ENCODE measurements around the gene ZCCHC7.
"Not testable (repeated sequence)": the region's sequence is repeated elsewhere in the genome, so short reads cannot be mapped to it uniquely, and the experiment has no call there.

ZCCHC7 gene

GRCh38 chr9:37117956-37118355, 2.4 kb upstream of the ZCCHC7 start:
- no peak for DNase-seq
- H3K27me3 ChIP-seq (ENCODE audit: insufficient read depth, low read depth, severe bottlenecking) = no peaks in the 10 kb centered on the region
- TF ChIP-seq CTCF (IDR thresholded peaks at IDR 0.05; ENCODE audit: low read depth, low read length) = no peak
- no peak overlapping the region for H3K4me3 ChIP-seq (ENCODE audit: low read depth, low read length)
- peaks cover 5% of the 10 kb centered on the region for H3K9me3 ChIP-seq (ENCODE audit: severe bottlenecking)
- no peaks in the 10 kb centered on the region; the same call in 1 of the 2 replicates for H3K36me3 ChIP-seq
- no peak overlapping the region for H3K27ac ChIP-seq

DNA sequence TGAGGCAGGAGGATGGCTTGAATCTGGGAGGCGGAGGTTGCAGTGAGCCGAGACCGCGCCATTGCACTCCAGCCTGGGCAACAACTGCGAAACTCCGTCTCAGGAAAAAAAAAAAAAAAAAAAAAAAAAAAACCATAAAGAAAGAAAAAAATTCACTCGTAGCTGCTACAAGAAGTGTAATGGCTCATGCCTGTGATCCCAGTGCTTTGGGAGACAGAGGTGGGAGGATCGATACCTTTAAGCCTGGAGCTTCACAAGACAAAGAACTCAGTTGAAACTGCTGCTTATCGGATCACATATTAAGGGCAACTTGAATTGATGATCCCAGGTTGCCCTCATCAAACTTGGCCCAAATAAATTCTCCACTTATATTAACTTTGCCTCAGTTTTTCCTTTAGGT, 1.0 kb upstream of the ZCCHC7 start:
- no peak for DNase-seq
- Histone ChIP-seq H3K27ac (no peak overlapping the region), H3K27me3 (ENCODE audit: insufficient read depth, low read depth, severe bottlenecking) (no peaks in the 10 kb centered on the region), H3K9me3 (ENCODE audit: severe bottlenecking) (peaks cover 5% of the 10 kb centered on the region), H3K4me3 (ENCODE audit: low read depth, low read length) (no peak overlapping the region), H3K36me3 (no peaks in the 10 kb centered on the region; the same call in 1 of the 2 replicates)
- no peak for TF ChIP-seq CTCF (IDR thresholded peaks at IDR 0.05; ENCODE audit: low read depth, low read length)

DNA sequence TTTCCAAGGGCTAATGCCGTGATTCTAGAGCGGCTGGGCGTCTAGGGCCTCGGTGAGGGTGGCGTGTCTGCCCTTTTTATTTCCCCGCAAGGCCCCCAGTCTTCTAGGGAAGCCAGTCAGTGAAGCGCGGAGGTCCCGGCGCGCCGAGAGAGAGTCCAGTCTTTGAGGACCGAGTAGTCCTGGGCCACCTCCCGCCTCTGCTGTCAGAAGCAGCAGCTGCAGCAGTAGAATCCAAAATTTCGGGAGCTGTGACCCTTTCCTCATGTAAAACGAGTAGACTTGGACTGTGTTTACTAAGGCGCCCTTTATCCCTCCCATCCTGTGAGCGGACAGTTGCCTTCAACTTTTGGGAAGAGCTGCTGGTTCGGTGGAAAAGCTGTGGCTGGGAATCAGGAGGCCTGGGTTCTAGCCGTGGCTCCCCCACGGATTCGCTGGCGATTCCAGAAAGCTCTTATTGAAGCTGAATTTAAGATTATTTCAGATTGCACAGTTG, 515 bp downstream of the ZCCHC7 start:
- H3K36me3 ChIP-seq; DNase-seq; H3K27me3 ChIP-seq (ENCODE audit: insufficient read depth, low read depth, severe bottlenecking); H3K9me3 ChIP-seq (ENCODE audit: severe bottlenecking): not testable (repeated sequence)
- Histone ChIP-seq H3K27ac (peak overlapping the region; percentile 94), H3K4me3 (ENCODE audit: low read depth, low read length) (peak overlapping the region; percentile 66)

GRCh38 chr9:37121881-37122280, 1.5 kb downstream of the ZCCHC7 start:
- Histone ChIP-seq H3K9me3 (ENCODE audit: severe bottlenecking) (peaks cover 5% of the 10 kb centered on the region), H3K27ac (no peak overlapping the region)
- no peak for TF ChIP-seq CTCF (IDR thresholded peaks at IDR 0.05; ENCODE audit: low read depth, low read length)

DNA sequence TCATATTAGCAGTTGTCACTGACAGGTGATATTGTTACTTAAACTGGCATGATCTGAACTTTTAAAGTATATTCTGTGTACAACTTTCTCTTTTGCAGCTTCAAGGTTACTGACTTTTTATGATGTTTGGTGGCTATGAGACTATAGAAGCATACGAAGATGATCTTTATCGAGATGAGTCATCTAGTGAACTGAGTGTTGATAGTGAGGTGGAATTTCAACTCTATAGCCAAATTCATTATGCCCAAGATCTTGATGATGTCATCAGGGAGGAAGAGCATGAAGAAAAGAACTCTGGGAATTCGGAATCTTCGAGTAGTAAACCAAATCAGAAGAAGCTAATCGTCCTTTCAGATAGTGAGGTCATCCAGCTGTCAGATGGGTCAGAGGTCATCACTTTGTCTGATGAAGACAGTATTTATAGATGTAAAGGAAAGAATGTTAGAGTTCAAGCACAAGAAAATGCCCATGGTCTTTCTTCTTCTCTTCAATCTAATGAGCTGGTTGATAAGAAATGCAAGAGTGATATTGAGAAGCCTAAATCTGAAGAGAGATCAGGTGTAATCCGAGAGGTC, 5.9 kb downstream of the ZCCHC7 start:
- Histone ChIP-seq H3K9me3 (ENCODE audit: severe bottlenecking) (no peaks in the 10 kb centered on the region), H3K4me3 (ENCODE audit: low read depth, low read length) (no peak overlapping the region), H3K36me3 (peaks cover 22% of the 10 kb centered on the region), H3K27me3 (ENCODE audit: insufficient read depth, low read depth, severe bottlenecking) (no peaks in the 10 kb centered on the region), H3K27ac (no peak overlapping the region)
- TF ChIP-seq CTCF (IDR thresholded peaks at IDR 0.05; ENCODE audit: low read depth, low read length) = no peak
- DNase-seq = no peak

More at GRCh38 chr9:37121881-37122280, 1.5 kb downstream of the ZCCHC7 start:
- peaks cover 3% of the 10 kb centered on the region for H3K36me3 ChIP-seq
- DNase-seq = no peak
- H3K4me3 ChIP-seq (ENCODE audit: low read depth, low read length) = peak overlapping the region; percentile 66
- no peaks in the 10 kb centered on the region for H3K27me3 ChIP-seq (ENCODE audit: insufficient read depth, low read depth, severe bottlenecking)

DNA sequence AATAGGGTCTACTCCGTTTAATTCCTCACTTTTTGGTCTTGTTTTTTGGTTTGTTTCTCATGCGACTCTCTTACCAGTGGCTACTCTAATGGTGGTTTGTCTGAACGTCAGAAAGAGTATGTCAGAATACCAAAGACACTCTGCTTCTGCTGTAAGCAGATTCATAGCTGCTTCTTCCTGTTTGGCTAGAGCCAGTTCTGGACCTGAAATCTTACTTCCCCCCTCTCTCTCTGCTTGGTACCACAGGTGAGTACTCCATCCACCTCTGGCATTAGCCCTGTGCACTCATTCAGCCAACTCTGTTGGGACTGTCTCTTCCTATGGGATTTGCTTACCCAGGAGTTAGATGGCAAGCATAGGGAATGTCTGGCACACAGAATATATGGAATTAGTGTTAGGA, 6.6 kb downstream of the ZCCHC7 start:
- no peaks in the 10 kb centered on the region for H3K9me3 ChIP-seq (ENCODE audit: severe bottlenecking)
- no peaks in the 10 kb centered on the region for H3K27me3 ChIP-seq (ENCODE audit: insufficient read depth, low read depth, severe bottlenecking)
- H3K36me3 ChIP-seq = peaks cover 23% of the 10 kb centered on the region
- no peak overlapping the region for H3K27ac ChIP-seq
- no peak for DNase-seq
- no peak overlapping the region for H3K4me3 ChIP-seq (ENCODE audit: low read depth, low read length)
- TF ChIP-seq CTCF (IDR thresholded peaks at IDR 0.05; ENCODE audit: low read depth, low read length) = no peak
